ENCODE data around the gene RSL1D1. TPM values are rescaled to one million over a fixed set of nuclear protein-coding genes. Genes with fewer than 3 reads are reported as not detected.
A peak's percentile ranks its signal among the peaks of the same experiment; 100 is the strongest.

The RSL1D1 gene
- total and polyA plus RNA-seq, 9 of the 15 experiments (the other 6 are each of a cell fraction or from before 2014, with no cell fraction given) = 259 to 753 (median 373) TPM

- TF ChIP-seq ATF2 (CRISPR knock-in tag; IDR thresholded peaks at IDR 0.05) (no peak), OTX1 (CRISPR knock-in tag; IDR thresholded peaks at IDR 0.05) (no peak), HINFP (tag; conservative IDR thresholded peaks at IDR 0.05; ENCODE audit: low read depth) (no peak), MEF2D (tag; conservative IDR thresholded peaks at IDR 0.05; ENCODE audit: low read depth) (no peak), PRMT5 (CRISPR knock-in tag; IDR thresholded peaks at IDR 0.05) (no peak), PCBP2 (IDR thresholded peaks at IDR 0.05; ENCODE audit: low read depth, low read length, poor library complexity, severe bottlenecking) (no peak), PHTF2 (CRISPR knock-in tag; IDR thresholded peaks at IDR 0.05) (no peak), EHMT2 (IDR thresholded peaks at IDR 0.05) (peak; percentile 45; the same call in 1 of the 2 replicates), ELK3 (CRISPR knock-in tag; IDR thresholded peaks at IDR 0.05) (no peak), CBX5 (IDR thresholded peaks at IDR 0.05; ENCODE audit: borderline replicate concordance, low read depth) (no peak), ZNF184 (CRISPR knock-in tag; IDR thresholded peaks at IDR 0.05) (no peak), DPF2 (IDR thresholded peaks at IDR 0.05) (peak; percentile 73), MNT (conservative IDR thresholded peaks at IDR 0.05) (peak in 1 of 2 experiments; percentile 40; a peak in 1 of 4 replicates), DNMT1 (IDR thresholded peaks at IDR 0.05) (no peak), ZNF644 (tag; IDR thresholded peaks at IDR 0.05; ENCODE audit: low read depth) (peak; percentile 44; the same call in 1 of the 2 replicates)
These were observed 31.5 kb downstream of the RSL1D1 start (continued) for GRCh38 chr16:11819798-11820197.

Data from K562 (cell line).